HG03439 (cell line): ENCODE measurements around the gene NXPH2.

Experiments used
- ATAC-seq: cut with Tn5 transposase; IDR thresholded peaks from one replicate; pipeline ENCODE4 v1.9.1; 2021; ENCODE audit warnings: mild to moderate bottlenecking, moderate library complexity; ENCODE audit not compliant: unreplicated experiment

NXPH2 gene

DNA sequence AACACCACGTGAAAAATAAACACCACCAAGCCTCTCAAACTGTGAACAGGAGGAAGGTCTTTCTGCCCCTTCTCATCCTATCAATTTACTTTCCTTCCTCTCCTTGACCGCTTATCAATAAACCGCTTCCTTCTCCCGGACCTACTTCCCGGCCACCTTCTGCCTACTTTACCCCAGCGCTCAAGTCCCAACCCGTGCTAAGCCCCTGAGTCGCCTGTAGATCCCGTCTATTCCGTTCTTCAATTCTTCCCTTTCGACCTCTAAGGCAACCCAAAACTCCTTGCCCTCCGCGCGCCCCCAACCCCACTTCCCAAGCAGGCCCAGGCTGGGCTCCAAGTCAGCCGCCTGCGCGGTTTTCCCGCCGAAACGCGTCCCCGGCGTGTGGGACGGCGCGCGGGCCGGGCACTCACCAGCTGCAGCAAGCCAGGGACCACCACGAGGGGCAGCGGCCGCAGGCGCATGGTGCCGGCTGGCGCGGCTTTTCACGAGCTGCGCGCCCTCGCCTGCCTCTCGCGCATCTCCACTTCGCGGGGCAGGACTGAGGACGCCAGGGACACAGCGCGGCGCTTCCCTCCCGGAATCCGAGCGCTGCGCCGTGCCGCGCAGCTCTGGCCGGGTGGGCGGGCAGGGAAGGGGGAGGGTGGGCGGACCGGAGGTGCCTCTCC, at the start of gene NXPH2:
Gene NXPH2 (minus strand): TSS at position 610 of the 665 bp plus-strand sequence. CDS start 149 bp downstream, at position 461.
- ATAC-seq, result no peak

DNA sequence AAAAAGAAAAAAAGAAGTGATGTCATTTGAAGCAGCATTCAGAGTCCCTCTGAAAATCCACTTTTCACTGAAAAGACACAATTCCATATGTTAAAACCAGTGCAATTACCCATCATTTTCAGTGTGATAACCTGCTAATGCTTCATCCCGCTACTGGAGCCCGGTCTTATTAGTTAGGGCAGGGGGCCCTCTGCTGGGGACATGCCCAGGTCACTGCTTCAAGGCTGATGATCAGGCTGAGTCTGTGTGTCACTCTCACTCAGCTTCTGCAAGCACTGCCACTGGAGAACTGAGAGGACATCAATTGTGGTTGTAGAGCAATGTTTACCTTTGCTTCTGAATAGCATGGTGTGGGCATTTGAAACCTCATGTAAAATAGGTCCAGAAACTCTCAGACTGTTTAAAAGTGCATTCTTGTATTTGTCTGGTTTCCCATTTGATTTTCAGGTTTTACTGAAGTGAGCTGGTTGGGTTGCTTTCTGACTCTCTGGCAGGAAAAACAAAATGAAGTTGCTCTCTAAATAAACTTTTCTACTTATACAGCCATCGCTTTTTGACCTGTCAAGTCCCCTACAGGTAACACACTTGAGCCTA, 49.2 kb upstream of the NXPH2 start:
- ATAC-seq, result peak; percentile 63

DNA sequence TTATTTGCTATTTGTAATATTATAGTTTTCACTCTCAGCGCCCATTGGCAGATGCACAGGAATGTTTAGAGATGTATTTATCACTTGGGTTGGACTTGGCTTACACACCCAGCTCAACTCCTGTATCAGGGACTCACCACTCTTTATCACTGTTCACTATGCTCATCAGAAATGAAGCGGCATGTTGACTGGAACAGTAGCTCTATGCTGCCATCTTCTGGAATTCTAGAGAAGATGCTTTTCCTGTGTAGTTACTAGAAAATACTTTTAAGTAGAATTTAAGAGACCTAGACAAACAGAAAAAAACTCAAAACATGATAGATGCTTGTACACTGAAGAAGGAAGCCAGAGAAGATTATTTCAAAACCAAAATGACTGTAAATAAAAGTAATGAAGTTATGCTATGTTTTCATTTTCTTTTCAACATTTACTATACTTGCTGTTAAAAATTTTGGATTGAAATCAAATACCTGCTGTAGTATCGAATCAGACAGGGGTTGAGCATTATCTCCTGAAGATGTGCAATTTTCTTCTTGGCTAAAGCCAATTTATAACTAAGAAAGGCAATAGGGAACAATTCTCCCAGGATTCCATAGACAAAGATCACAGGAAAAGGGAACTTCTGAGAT, 47.4 kb upstream of the NXPH2 start:
- peak; percentile 59 for ATAC-seq

DNA sequence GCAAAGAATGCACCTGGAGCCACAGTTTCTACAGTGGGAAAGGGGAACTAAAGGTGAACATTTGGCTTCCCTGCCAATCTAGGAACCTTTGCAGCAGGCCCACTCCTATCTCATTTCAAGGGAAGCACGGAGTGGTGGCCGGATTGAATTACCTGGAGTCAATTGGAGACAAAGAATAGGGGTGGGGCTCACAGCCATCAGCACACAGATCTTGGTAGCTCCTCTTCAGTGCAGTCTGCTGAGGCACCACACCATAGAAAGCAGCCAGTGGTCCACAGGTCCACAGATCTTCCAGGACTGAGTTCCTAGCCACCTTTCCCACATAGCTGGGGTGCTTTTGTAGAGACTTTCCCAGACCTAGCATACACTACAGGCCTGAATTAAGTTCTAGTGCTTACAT, 43.5 kb upstream of the NXPH2 start:
- ATAC-seq, result no peak

DNA sequence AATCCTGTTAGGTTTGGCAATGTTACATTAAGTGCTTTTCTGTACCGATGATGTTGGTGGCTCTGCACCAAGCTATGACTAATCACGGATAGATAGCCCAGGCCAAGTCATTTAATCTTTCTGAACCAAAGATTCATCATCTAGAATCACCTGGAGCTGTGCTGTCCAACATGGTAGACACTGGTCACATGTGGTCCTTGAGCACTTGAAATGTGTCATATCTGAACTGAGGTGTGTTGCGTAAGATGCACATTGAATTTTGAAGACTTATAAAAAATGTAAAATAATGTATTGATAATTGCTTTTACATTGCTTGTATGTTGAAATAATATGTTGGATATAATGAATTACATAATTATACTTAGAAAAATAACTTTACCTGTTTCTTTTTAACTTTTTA, 39.8 kb upstream of the NXPH2 start:
- ATAC-seq, result no peak

DNA sequence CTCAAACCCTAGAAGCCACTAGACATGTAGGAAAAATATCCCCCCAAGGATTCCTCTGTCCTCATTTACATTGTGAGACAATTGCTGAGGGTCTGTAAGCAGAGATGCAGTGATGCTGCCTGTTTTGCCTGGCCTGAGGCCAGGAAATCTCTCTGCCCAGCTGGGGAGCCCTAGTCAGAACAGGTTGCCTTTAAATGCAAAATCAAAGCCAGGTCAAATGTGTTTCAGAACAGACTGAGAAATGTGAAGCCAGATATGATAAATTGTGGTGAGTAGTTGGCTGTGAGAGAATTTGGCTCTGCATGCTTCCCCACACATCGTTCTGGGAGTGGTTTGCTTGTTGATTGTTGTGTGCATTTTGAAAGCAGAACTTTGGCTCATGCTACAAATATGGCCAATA, 38.4 kb upstream of the NXPH2 start:
- ATAC-seq, result no peak

DNA sequence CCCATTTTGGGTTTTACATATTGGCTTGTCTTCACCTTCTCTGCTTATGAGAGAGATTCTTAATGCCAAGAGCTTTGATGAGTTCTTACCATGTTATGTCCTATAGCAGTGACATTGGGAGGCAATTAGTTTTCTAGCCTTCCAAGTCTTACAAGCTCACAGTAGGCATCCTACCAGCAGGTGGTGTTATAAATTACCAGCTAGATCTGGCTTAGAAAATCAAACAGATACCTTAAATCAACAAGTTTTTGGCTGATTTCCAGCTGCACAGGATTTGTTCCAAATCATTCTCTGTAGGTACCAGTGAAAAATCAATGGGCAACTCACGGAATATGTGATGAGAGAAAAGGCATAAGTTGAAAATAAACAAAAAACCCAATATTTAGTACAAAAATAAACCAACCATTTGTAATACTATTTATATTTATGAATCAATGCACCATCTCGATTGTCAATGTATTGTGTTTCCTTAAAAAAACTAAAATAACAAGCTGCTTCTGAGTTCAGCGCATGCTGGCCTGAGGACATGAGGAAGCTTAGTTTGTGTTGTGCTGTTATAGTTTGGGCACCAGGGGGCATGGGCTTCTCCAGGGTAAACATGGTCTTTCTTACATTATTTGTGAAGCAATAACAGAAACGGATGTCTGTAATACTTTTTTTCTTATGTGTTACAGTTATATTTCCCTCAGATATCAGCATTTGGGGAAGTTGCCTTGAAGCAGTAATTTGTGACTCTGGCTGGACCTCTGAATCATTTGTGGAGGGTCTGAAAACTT, 34.1 kb upstream of the NXPH2 start:
- ATAC-seq, result no peak

DNA sequence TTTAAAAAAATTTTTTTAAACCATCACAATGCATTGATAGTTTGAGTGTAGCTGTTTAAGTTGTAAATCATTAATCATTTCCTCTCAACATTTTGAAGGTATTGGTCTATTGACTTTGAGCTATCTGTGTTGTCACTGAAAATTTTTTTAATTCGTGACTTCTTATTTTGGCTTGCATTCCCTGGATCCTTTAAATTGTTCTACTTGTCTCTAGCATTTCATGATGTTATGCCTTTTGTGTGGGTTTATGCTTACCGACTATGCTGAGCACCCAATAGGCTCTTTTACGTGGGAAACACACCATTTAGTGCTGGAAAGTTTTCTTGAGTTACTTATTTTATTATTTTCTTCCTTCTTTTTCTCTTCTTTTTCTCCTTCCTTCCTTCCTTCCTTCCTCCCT, 31.2 kb upstream of the NXPH2 start:
- ATAC-seq, result no peak

DNA sequence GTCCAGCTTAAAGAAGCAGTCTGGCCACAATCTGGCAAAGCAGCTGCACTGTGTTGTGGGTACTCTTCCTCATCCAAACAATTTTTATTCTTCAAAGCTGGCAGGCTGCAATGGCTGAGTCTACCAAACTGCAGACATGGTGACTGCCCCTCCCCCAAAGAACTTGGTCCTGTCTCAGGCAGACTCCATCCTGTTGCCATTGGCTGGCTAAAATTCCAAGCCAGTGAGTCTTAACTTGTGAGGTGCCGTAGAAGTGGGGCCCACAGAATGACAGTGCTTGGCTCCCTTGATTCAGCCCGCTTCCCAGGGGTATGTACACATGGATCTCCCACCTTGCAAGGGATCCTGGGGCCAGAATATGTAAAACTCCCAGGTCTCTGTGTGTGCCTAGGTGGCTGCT, 14.5 kb upstream of the NXPH2 start:
- no peak for ATAC-seq

DNA sequence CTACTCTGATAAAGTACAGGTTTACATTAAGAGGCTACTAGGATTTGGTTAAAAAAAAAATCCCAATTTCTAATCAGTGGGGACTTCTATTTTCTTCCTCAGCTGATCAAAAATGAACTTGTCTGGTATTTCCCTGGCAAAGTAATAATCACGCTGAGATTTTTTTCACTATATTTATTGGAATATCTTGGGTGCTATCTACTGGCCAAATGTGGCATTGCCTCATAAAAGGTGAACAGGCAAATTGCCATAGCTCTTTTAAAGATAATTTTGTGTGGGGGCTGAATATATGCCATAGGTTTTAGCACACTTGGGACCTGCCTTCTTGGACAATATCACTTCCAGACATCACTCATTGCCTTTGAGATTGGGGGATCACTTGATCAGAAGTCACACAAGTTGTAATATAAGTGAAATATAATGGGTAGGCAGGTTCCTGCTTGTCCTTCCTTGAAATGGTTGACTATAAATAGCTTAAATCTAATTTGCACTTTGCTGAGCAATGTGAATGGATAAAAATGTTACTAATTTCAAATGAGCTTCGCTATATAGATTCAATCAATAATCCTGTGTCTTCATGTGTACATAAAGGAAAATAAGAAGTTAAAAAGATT, 7.0 kb upstream of the NXPH2 start:
- no peak for ATAC-seq

DNA sequence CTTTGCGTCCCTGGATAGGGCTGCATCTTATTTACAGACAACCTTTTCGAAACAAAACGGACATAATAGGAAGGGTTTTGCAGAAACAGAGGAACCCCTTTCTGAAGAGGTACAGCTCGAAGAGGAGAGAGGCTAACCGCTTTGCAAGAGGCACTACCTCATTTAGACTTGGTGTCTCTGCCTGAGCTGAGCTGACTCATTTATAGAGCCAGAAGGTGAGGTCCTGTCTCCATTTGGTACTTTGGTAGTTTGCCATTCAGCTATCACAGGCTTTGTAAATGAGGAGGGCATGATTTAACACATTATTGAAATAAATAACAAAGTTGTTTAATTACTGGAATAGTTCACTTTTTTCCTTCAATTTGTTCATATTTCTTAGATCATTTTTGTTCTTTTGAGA, 2.2 kb upstream of the NXPH2 start:
- peak; percentile 58 for ATAC-seq

DNA sequence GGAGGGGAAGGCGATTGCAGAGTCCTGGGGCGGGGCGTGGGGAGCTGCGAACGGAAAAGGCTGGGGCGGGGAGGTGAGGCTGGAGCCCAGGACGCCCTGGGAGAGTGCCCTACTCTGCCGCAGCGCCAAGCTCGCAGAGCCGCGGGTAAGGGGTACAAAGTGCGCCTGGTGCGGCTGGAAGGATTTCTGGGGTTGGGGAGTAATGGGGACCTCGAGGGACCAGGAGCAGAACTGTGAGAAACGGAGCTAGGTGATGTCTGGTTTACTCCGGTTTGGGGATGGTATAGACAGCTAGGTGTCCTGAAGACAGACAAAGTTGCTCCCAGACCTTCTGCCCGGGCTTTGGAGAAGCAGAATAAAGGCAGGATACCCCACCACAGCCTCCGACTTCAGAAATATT, 718 bp upstream of the NXPH2 start:
- no peak for ATAC-seq

DNA sequence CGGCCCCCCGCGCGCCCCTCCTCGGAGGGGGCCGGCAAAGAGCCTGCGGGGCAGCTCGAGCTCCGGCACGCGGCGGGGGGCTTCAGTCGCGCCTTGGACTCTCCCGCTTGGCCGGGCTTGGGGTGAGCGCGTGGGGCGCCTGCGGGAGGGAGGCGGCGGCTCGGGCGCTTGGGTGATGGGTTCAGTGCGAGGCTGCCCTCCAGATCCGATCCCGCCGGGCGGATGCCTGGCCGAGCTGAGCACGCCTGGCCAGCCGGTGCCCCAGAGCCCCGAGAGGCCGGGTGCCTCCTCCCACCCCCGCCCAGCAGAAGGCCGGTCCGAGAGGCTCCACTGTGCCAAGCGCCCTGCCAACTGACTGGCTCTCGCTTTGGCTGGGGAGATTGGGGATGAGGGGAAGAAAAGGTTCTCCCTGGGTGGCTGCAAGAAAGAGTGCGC, 273 bp upstream of the NXPH2 start:
- ATAC-seq, result no peak

DNA sequence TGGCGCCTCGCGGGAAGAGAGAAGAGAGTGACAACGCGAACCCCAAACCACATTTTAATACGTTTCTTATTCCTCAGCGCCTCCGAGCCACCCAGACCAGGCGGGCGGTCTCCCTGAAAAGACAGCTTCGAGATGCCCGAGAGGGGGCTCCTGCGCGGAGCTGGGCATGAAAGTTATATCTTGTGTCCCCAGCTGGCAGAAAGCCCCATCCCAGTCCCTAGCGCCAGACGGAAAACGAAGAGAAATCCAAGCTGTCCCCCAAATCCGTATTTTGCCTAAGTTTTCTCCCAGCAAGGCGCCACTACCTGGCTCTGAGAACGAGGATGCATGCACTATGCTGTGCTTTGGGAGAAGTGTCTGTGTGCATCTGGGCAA, 797 bp downstream of the NXPH2 start:
- ATAC-seq, result no peak

DNA sequence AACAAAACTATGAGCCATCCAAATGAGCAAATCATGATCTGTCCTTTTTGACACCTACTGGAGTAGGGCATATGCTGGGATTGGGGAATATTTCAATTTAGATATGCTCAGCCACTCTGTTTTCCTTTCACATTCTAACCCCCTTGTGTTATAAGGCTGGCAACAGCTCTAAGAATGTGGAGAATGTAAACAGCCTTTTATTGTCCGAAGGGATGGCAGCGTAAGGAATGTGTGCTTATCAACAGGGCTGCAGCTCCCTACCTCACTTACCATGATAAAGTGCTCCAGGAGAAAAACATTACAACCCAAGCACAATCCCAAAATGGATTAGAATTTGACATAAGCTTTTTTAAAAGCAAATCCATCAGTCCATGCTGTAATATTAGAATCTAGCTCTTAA, 2.2 kb downstream of the NXPH2 start:
- no peak for ATAC-seq

DNA sequence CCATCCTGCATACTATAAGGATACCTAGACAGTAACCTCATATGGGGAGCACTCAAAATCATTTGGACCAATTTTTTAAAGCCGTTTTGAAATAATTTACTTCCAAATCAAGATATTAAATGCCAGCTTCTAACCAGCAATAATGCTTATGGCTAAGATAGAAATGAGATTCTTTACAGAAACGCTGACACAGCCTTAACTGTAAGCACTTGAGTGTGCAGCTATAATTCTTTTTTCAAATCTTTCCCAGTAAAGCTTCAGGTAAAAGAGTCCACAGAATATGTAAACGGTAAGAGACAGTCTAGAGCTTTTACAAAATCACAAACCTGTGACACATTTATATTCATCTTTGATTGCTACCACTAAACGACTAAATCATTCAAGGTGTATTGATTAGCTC, 4.5 kb downstream of the NXPH2 start:
- ATAC-seq, result no peak

DNA sequence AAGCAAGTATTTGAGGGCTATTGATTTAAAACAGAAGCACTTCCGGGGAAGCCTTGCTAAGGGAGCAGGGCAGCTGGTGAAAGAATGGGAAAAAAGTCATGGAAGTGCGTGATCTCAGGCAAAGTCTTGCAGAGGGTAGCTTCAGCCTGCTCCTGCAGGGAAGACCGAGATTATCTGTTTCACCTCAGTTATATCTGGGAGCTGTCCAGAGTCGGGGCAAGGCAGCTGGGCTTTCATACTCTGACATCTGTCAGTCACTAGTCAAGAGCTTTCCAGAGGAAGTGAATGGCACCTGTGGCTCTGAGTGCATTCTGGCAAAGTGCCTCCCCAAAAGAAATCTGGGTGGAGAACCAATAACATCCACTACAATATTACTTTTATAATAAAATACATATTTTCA, 8.7 kb downstream of the NXPH2 start:
- no peak for ATAC-seq

DNA sequence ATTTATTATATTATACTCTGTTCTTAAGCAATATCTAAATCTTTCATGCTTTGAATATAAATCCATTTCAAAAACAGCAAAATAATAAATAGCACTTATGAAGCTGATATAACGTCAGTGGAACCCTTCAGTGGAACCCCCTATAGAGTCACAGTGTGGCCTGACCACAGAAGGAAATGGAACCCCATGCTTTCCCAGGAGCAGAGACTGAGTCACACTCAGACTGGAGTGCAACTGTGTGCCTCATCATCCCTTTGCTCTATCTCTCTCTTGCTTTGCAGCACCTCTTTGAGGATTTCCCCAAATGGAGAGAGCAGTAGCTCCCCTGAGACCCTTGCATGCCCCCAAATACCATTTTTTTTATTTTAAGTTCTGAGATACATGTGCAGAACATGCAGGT, 13.1 kb downstream of the NXPH2 start:
- ATAC-seq, result no peak

DNA sequence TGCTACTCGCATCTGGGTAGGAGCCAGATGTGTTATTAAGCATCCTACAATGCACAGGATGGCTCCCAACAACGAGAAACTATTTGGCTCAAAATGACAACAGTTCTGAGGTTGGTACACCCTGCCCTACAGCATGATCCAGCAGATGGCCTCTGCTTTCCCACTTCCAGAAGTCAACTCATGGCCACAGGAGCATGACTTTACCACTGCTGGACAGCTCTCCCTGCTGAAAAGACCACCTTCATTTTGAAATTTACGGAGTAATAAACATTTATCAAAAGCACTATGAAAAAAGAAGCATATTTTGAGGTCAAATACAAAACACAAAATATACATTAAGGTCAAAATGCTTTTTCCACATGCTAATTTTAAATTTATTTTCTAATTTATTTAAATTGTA, 13.7 kb downstream of the NXPH2 start:
- no peak for ATAC-seq

DNA sequence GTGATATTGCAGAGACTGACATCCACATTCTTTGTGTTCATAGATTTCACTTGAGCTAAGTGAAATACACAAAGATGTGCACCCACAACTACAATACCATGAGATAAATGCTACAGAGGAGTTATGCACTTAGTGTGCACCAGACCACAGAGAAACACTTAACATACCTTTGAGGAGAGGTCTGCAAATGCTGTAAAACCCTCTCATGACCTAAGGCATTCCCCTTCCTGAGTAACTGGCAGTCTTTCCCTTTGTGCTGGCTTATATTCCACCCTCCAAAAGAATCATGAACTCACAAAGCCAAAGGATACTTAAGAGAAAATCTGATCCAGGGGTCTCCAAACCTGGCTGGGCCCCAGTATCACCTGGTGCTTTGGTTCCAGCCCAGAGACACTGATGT, 16.2 kb downstream of the NXPH2 start:
- no peak for ATAC-seq

DNA sequence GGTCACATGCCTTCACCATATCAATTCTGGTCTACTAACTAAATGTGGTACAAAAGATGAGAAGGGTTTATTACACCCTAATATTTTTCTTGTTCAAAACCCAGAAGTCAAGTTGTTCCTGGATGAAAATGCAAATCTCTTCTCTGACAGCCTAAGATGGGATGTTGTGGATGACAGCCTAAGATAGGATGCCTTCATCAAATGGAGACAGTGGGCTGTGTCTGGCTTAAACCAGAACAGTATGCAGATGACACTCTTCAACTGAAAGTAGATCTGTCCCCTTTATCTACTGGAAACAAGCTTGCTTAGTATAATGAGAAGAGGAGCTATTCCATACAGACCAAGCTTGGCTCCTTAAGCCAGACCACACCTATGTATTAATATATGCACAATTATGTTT, 17.7 kb downstream of the NXPH2 start:
- ATAC-seq, result no peak
